Measurements from ENCODE around the gene NPHS1. TPM values are rescaled to one million over a fixed set of nuclear protein-coding genes. Genes with fewer than 3 reads are reported as not detected.

The NPHS1 gene
- total RNA-seq, 2 donors from 2014 or later, result 14.0 to 33.6 TPM

GRCh38 chr19:35832054-35832453 lies 20.2 kb downstream of the NPHS1 start:
- Histone ChIP-seq H3K27ac (peak overlapping the region in 2 of 4 donors; percentile 12 to 32), H3K36me3 (replicated peaks in 1 of 2; ENCODE audit: insufficient read depth in 1 of 2, low read depth in 2 of 2) (no peaks in the 10 kb centered on the region), H3K27me3 (no peaks in the 10 kb centered on the region), H3K9me3 (no peaks in the 10 kb centered on the region), H3K4me1 (peaks cover 14% of the 10 kb centered on the region), H3K4me3 (no peak overlapping the region)
- intact Hi-C loops (cut with DNase I), result no loop called here
- peak; percentile 57 for ATAC-seq
- peak in 1 of 4 donors; percentile 60 for DNase-seq
- WGBS, 2 donors, result 7 to 20% methylated on average over 3 to 4 of the region's 4 CpGs
- TF ChIP-seq, protein P1, sequence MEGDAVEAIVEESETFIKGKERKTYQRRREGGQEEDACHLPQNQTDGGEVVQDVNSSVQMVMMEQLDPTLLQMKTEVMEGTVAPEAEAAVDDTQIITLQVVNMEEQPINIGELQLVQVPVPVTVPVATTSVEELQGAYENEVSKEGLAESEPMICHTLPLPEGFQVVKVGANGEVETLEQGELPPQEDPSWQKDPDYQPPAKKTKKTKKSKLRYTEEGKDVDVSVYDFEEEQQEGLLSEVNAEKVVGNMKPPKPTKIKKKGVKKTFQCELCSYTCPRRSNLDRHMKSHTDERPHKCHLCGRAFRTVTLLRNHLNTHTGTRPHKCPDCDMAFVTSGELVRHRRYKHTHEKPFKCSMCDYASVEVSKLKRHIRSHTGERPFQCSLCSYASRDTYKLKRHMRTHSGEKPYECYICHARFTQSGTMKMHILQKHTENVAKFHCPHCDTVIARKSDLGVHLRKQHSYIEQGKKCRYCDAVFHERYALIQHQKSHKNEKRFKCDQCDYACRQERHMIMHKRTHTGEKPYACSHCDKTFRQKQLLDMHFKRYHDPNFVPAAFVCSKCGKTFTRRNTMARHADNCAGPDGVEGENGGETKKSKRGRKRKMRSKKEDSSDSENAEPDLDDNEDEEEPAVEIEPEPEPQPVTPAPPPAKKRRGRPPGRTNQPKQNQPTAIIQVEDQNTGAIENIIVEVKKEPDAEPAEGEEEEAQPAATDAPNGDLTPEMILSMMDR (IDR thresholded peaks at IDR 0.05), result no peak
- TF ChIP-seq POLR2A (IDR thresholded peaks at IDR 0.05), result no peak

- no peaks in the 10 kb centered on the region for H3K27me3 ChIP-seq
- intact Hi-C loops (cut with DNase I), result no loop called here
- no peaks in the 10 kb centered on the region for H3K9me3 ChIP-seq
- H3K4me1 ChIP-seq, result peaks cover 14% of the 10 kb centered on the region
- H3K4me3 ChIP-seq, result no peak overlapping the region
- H3K36me3 ChIP-seq (replicated peaks in 1 of 2; ENCODE audit: insufficient read depth in 1 of 2, low read depth in 2 of 2), result no peaks in the 10 kb centered on the region
- no peak for DNase-seq
- TF ChIP-seq, protein P1 (IDR thresholded peaks at IDR 0.05), result no peak
- no peak for TF ChIP-seq POLR2A (IDR thresholded peaks at IDR 0.05)
- WGBS, 2 donors, result 80 to 81% methylated on average over 10 to 18 of the region's 18 CpGs
- H3K27ac ChIP-seq, result no peak overlapping the region
- no peak for ATAC-seq
Observed at GRCh38 chr19:35830986-35831385, 21.3 kb downstream of the NPHS1 start.

DNA sequence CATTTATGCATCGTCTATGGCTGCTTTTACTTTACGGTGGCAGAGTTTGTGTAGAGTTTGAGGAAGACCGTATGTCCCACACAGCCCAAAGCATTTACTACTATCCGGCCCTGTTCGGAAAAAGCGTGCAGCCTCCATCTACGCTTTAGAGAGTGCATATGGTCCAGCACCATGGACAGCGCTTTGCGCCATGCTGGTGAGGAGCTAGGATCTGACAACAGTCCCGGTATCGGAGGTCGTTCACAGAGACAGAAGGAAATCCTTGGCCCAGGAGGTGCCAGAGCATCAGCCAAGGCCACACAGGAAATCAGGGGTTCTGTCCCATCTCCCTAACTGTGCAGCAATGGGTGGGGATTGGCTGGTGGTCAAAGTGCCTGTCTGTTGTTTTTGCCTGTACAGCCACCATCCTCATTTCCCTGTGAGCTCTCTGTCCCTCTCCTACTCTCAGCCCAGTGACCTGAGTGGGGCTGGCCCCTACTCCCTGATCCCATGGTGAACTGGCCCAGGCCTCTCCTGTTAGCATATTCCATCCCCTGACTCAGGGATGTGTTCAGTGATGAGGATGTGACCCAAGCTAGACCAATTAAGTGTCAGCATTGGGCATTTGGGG lies 23.5 kb downstream of the NPHS1 start:
- no peaks in the 10 kb centered on the region for H3K9me3 ChIP-seq
- H3K4me3 ChIP-seq, result no peak overlapping the region
- TF ChIP-seq, protein P1 (IDR thresholded peaks at IDR 0.05), result no peak
- no peak for TF ChIP-seq POLR2A (IDR thresholded peaks at IDR 0.05)
- peaks cover 14% of the 10 kb centered on the region for H3K4me1 ChIP-seq
- no peak overlapping the region for H3K27ac ChIP-seq
- DNase-seq (peak; percentile 36 to 52 (median 41)), ATAC-seq (no peak)
- intact Hi-C loops (cut with DNase I), result no loop called here
- H3K36me3 ChIP-seq (replicated peaks in 1 of 2; ENCODE audit: insufficient read depth in 1 of 2, low read depth in 2 of 2), result no peaks in the 10 kb centered on the region
- H3K27me3 ChIP-seq, result no peaks in the 10 kb centered on the region
- 32 to 65% methylated on average over 10 to 12 of the region's 12 CpGs for WGBS, 2 donors

GRCh38 chr19:35824150-35824549 lies 28.2 kb downstream of the NPHS1 start:
- Histone ChIP-seq H3K9me3 (no peaks in the 10 kb centered on the region), H3K36me3 (replicated peaks in 1 of 2; ENCODE audit: insufficient read depth in 1 of 2, low read depth in 2 of 2) (no peaks in the 10 kb centered on the region), H3K4me1 (no peaks in the 10 kb centered on the region), H3K27me3 (no peaks in the 10 kb centered on the region), H3K27ac (no peak overlapping the region), H3K4me3 (no peak overlapping the region)
- TF ChIP-seq, protein P1 (IDR thresholded peaks at IDR 0.05), result no peak
- no peak for TF ChIP-seq POLR2A (IDR thresholded peaks at IDR 0.05)
- WGBS, 2 donors, result 86 to 94% methylated on average over 5 of the region's 5 CpGs
- intact Hi-C loops (cut with DNase I), result no loop called here
- DNase-seq, result no peak
- ATAC-seq, result no peak

- DNase-seq (no peak), ATAC-seq (no peak)
- no peaks in the 10 kb centered on the region for H3K36me3 ChIP-seq (replicated peaks in 1 of 2; ENCODE audit: insufficient read depth in 1 of 2, low read depth in 2 of 2)
Observed at GRCh38 chr19:35822579-35822978, 29.7 kb downstream of the NPHS1 start.

More at GRCh38 chr19:35822579-35822978, 29.7 kb downstream of the NPHS1 start:
- Histone ChIP-seq H3K27ac (no peak overlapping the region), H3K27me3 (no peaks in the 10 kb centered on the region), H3K4me1 (no peaks in the 10 kb centered on the region), H3K4me3 (no peak overlapping the region), H3K9me3 (no peaks in the 10 kb centered on the region)
- intact Hi-C loops (cut with DNase I), result no loop called here
- TF ChIP-seq, protein P1 (IDR thresholded peaks at IDR 0.05), result no peak
- TF ChIP-seq POLR2A (IDR thresholded peaks at IDR 0.05), result no peak
- WGBS, 2 donors, result 72 to 88% methylated on average over 3 of the region's 3 CpGs
